Left ventricle myocardium inferior (tissue), 1 donor: ENCODE results near the gene SLC26A11. TPM values are rescaled to one million over a fixed set of nuclear protein-coding genes. Genes with fewer than 3 reads are reported as not detected.

Experiments
- DNase-seq: peaks from one replicate; pipeline ENCODE4 v3.0.0-alpha.2; 2020
- H3K27ac ChIP-seq: fragments of 200-600 bp; replicated peaks from 2 replicates; pipeline ENCODE4 v1.8.0; 2021
- H3K27me3 ChIP-seq: fragments of 200-600 bp; 2 replicates; pipeline ENCODE4 v1.8.0; 2021; ENCODE audit warnings: low read depth
- H3K36me3 ChIP-seq: fragments of 200-600 bp; 2 replicates; pipeline ENCODE4 v1.8.0; 2021
- H3K4me1 ChIP-seq: fragments of 200-600 bp; 2 replicates; pipeline ENCODE4 v1.8.0; 2021
- H3K4me3 ChIP-seq: fragments of 200-600 bp; 2 replicates; pipeline ENCODE4 v1.8.0; 2021; ENCODE audit warnings: mild to moderate bottlenecking, moderate library complexity
- H3K9me3 ChIP-seq: fragments of 200-600 bp; replicated peaks from 2 replicates; pipeline ENCODE4 v1.8.0; 2021
- CTCF ChIP-seq: fragments of 200-600 bp; IDR thresholded peaks from 2 replicates; pipeline ENCODE4 v1.8.0; 2021; ENCODE audit warnings: antibody characterized with exemption, mild to moderate bottlenecking, borderline replicate concordance
- intact Hi-C: fragments of 100-400 bp; cut with micrococcal nuclease; formaldehyde crosslinking; loops from one replicate; pipeline ENCODE4 v1.11.0; 2022
- total RNA-seq: library from RNA; stranded (reverse); fragmentation: NEBNext Ultra II Directional; extraction: Animal tissue kit (Norgen Biotek cat#: 25700); gene quantifications from one replicate; pipeline ENCODE4 v1.2.1, GENCODE V29; 2021
- donor health status: DM: no; HTN: yes; CAD: no; lungs with severe emphysema.

SLC26A11 gene
- total RNA-seq, 1 donor from 2014 or later = 4.1 TPM

GRCh38 chr17:80183581-80184422 is 36.4 kb upstream of the SLC26A11 start:
- H3K27me3 ChIP-seq = peaks cover 31% of the 10 kb centered on the region
- H3K4me1 ChIP-seq = peaks cover 15% of the 10 kb centered on the region
- no peak for TF ChIP-seq CTCF
- intact Hi-C loops = no loop called here
- H3K4me3 ChIP-seq = no peak overlapping the region
- DNase-seq = no peak
- no peak overlapping the region for H3K27ac ChIP-seq
- H3K36me3 ChIP-seq = no peaks in the 10 kb centered on the region
- no peaks in the 10 kb centered on the region for H3K9me3 ChIP-seq

DNA sequence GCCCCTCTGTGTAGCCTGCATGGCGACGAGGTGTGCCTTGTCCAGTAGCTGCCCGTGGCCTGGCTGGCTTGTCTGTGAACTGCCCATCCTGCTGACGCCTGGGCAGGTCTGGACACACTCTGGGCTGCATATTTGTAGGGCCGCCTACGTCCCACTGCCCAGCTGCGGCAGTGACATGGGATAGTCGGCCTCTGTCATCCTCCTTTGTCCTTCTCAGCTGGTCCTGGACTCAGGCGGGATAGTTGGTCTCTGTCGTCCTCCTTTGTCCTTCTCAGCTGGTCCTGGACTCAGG is 35.9 kb upstream of the SLC26A11 start:
- Histone ChIP-seq H3K27me3 (peaks cover 35% of the 10 kb centered on the region), H3K4me1 (peaks cover 16% of the 10 kb centered on the region), H3K27ac (no peak overlapping the region), H3K4me3 (no peak overlapping the region), H3K36me3 (no peaks in the 10 kb centered on the region), H3K9me3 (no peaks in the 10 kb centered on the region)
- no peak for DNase-seq
- no peak for TF ChIP-seq CTCF
- intact Hi-C loops = no loop called here

GRCh38 chr17:80185968-80186367 is 34.3 kb upstream of the SLC26A11 start:
- H3K4me1 ChIP-seq = peaks cover 20% of the 10 kb centered on the region
- peaks cover 35% of the 10 kb centered on the region for H3K27me3 ChIP-seq
- intact Hi-C loops = no loop called here
- H3K4me3 ChIP-seq = no peak overlapping the region
- DNase-seq = no peak
- no peak overlapping the region for H3K27ac ChIP-seq
- H3K36me3 ChIP-seq = no peaks in the 10 kb centered on the region
- TF ChIP-seq CTCF = no peak
- no peaks in the 10 kb centered on the region for H3K9me3 ChIP-seq

GRCh38 chr17:80187090-80187489 is 33.1 kb upstream of the SLC26A11 start:
- intact Hi-C loops = no loop called here
- H3K27ac ChIP-seq = peak overlapping the region; percentile 64
- H3K4me3 ChIP-seq = peak overlapping the region; percentile 49

GRCh38 chr17:80187515-80187941 is 32.7 kb upstream of the SLC26A11 start:
- Histone ChIP-seq H3K36me3 (no peaks in the 10 kb centered on the region), H3K4me1 (peaks cover 36% of the 10 kb centered on the region), H3K9me3 (no peaks in the 10 kb centered on the region), H3K27ac (peak overlapping the region; percentile 64), H3K4me3 (peak overlapping the region; percentile 49), H3K27me3 (peaks cover 31% of the 10 kb centered on the region)
- peak; percentile 66 for DNase-seq
- no peak for TF ChIP-seq CTCF
- intact Hi-C loops = no loop called here

More at GRCh38 chr17:80187090-80187489, 33.1 kb upstream of the SLC26A11 start:
- Histone ChIP-seq H3K36me3 (no peaks in the 10 kb centered on the region), H3K9me3 (no peaks in the 10 kb centered on the region), H3K4me1 (peaks cover 31% of the 10 kb centered on the region), H3K27me3 (peaks cover 32% of the 10 kb centered on the region)
- no peak for DNase-seq
- no peak for TF ChIP-seq CTCF
